NT2/D1 (cell line): ENCODE results near the gene GNPNAT1.

ENCODE experiments used
- YY1 ChIP-seq: IDR thresholded peaks from 2 replicates; pipeline ENCODE4 v1.6.1; 2011; ENCODE audit not compliant: insufficient read length, insufficient read depth
- ZNF274 ChIP-seq: IDR thresholded peaks from 2 replicates; pipeline ENCODE4 v1.6.1; 2011; ENCODE audit warnings: mild to moderate bottlenecking, low read depth, low read length

DNA sequence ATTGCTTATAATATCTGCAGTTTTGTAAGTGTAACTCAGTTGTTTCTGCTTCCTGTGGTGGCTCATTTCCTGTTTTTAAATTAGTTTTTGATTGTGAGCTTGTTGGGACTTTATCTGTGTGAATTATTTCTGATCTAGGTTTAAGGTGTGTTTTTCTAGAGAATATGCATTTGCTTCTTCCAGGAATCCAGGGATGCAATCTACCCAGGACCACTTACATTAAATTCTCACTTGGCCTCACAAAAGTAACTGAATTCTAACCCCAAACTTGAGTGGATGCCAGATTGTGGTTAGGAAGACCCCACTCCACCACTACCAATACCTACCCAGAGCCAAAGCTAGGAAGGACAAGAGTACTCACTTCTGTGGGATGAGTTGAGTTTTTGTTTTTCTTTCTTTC is 49.5 kb downstream of the GNPNAT1 start:
- TF ChIP-seq ZNF274: no peak
- no peak for TF ChIP-seq YY1
